ENCODE data around the gene SPTB. TPM values are rescaled to one million over a fixed set of nuclear protein-coding genes. Genes with fewer than 3 reads are reported as not detected.

The SPTB gene
- total RNA-seq, 4 donors from 2014 or later = 1.1 to 3.5 (median 1.4) TPM

DNA sequence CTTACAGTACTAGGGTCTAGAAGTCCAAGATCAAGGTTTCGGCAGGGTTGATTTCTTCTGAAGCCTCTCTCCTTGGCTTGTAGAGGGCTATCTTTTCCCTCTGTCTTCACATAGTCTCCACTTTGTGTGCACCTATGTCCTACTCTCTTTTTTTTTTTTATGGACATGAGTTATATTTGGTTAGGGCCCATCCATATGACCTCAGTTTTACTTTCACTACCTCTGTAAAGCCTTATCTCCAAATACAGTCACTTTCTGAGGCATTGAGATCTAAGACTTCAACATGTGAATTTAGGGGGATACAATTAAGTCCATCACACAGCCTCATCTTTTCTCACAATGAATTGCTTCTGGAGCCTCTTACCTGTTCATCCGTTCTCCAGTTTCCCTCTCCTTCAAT, 5.9 kb upstream of the SPTB start:
- DNase-seq (ENCODE audit: low spot score) (no peak), ATAC-seq (ENCODE audit: low FRiP score) (no peak)
- TF ChIP-seq, protein P1, sequence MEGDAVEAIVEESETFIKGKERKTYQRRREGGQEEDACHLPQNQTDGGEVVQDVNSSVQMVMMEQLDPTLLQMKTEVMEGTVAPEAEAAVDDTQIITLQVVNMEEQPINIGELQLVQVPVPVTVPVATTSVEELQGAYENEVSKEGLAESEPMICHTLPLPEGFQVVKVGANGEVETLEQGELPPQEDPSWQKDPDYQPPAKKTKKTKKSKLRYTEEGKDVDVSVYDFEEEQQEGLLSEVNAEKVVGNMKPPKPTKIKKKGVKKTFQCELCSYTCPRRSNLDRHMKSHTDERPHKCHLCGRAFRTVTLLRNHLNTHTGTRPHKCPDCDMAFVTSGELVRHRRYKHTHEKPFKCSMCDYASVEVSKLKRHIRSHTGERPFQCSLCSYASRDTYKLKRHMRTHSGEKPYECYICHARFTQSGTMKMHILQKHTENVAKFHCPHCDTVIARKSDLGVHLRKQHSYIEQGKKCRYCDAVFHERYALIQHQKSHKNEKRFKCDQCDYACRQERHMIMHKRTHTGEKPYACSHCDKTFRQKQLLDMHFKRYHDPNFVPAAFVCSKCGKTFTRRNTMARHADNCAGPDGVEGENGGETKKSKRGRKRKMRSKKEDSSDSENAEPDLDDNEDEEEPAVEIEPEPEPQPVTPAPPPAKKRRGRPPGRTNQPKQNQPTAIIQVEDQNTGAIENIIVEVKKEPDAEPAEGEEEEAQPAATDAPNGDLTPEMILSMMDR (IDR thresholded peaks at IDR 0.05) = no peak

DNA sequence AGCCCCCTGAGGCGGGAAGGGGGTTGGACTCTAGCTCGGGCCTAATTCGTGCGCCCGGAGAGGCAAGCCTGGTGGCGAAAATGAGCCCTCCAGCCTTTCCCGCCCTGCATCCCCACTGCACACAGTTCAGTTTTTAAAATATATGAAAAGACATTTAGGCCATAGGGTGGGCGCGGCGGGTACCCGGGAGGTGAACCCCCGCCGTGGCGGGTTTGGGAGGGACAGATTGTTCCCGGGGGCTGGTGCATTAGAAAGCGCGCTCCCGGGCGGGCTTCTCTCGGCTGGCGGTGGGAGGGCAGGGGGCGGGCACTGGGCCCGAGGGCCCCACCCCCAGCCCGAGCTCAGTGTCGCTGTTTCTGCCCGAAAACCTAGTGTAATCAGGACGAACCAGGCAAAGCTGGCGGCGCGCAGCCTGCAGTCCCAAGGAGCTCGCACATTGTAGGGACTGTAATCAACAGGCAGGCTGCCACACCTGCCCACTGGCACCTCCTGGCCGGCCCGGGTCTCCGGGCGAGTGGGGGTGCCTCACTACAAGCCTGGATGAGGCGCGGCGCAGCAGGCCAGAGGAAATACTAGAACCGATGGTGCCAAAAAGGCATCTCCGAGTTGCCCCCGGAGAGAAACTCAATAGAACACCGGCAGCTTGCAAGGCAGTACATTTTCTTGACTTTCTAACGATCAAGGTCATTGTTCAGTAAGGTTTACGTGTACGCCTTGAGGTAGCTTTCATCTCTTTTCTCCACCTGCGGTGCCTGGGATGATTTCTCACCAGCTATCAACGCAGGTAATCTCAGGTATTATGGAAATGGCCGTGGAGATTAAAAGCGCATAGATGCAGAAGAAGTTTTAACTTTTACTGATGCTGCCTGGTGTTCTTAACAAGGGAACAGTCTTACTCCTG, 764 bp upstream of the SPTB start:
- ATAC-seq (ENCODE audit: low FRiP score) = peak; percentile 75
- DNase-seq (ENCODE audit: low spot score) = no peak
- TF ChIP-seq, protein P1 (IDR thresholded peaks at IDR 0.05) = no peak

DNA sequence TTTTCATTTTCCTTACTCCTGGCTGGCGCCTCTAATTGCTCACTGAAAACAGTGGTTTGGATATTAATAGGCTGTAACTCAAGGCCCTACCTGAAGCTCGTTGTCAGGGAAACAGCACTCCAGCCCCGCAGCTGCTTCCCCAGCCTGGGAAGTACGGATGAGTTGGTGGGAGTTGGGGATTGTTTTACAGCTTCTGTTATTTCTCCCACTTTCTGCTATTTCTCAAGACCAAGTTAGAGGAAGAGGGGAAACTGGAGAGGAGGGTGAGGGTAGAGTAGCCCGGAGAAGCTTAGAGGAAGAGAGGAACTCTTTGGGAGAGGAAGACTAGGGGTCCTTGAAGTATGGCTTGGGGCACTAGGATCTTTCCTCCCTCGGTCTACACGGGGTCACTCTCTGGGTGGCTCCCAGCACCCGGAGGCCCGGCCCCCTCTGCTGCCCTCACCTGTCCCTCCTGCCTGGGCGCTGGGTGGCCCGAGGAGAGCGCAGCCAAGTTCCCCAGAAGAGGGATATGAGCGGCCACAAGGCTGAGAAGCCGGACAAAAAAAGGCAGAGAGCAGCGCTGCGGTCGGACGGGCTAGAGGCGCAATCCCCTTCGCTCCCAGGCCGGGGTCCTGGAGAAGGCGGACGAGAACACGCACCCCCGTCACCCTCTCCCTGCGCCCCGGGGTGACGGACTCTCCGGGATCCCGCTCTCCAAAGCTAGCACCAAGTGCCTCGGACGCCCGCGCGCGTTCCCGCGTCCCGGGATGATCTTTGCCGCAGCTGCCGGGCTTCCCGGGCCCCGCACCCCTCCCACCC, 671 bp downstream of the SPTB start:
- DNase-seq (ENCODE audit: low spot score) = no peak
- peak; percentile 33 for ATAC-seq (ENCODE audit: low FRiP score)
- TF ChIP-seq, protein P1 (IDR thresholded peaks at IDR 0.05) = no peak

DNA sequence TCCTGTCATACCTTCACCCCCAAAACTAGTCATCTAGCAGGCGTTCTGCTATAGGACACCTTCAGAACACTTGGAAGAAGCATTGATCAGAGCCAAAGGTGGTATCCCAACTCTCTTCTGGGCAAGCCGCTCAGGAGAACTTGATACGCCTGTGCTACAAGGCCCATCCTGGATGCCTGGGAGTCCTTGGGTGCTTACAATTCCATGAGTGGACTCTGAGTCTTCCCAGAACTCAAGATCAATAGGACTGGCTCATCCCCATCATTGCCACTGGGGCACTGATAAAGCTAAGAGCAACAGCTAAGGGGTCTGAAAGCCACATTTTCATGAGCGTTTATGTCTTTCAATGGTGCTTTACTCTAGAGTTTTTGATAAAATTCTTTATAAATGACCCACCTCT, 1.9 kb downstream of the SPTB start:
- DNase-seq (ENCODE audit: low spot score) = no peak
- no peak for ATAC-seq (ENCODE audit: low FRiP score)
- TF ChIP-seq, protein P1 (IDR thresholded peaks at IDR 0.05) = no peak

DNA sequence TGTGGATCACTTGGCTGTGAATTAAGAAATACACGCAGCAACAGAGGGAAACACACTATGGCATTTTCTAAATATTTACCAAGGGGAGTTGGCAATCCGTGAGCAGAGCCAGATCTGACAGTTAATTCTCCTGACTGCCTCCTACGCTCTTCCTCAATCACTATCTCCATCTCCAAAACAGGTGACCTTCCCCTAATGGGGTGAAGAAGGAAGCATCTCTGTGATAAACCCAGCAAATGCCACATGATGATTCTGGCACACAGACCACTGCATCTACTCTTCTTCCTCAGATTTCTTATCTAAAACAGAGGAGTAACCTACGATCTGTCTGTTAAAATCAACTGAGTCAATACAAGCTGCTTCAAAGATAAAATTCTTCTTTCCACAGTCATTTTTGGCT, 4.4 kb downstream of the SPTB start:
- no peak for ATAC-seq (ENCODE audit: low FRiP score)
- DNase-seq (ENCODE audit: low spot score) = no peak
- TF ChIP-seq, protein P1 (IDR thresholded peaks at IDR 0.05) = no peak

DNA sequence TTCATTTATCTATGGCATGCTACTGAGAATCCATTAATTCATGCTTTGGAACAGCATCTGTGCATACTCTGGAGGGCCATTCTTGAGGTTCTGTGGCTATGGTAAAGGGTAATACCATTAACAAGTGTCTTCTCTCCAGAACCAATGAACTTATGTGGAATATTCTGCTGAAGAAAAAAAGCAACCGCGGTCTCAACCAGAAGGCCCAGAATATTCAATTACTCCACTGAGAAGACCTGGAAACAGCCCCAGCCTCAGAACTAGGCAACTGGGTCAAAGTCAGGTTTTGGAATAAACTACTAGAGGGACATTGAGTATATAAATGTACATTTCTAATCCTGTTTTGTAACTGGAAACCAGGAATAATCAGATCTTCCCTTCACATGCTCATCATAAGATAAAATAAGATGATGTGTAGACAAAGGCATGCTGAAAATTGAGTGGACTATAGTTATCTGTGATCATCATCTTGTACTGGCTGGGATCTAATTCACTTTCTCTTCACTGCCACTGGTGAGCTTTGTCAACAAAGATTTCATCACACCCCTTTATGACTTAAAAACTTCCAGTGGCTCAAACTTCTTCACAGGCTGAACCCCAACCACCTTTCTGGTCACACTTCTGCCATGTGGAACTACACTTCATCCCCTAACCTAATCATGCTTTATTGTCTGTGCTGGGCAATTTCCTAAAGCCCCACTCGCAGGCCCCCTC, 6.0 kb downstream of the SPTB start:
- DNase-seq (ENCODE audit: low spot score) = no peak
- TF ChIP-seq, protein P1 (IDR thresholded peaks at IDR 0.05) = no peak
- no peak for ATAC-seq (ENCODE audit: low FRiP score)

Data from omental fat pad (tissue), 4 donors.